ENCODE data around the gene NEIL3. TPM values are rescaled to one million over a fixed set of nuclear protein-coding genes. Genes with fewer than 3 reads are reported as not detected.

NEIL3 gene
- total and polyA plus RNA-seq, 10 of the 15 experiments (the other 5 are each of a cell fraction or from before 2014, with no cell fraction given), result 3.0 to 13.8 (median 8.9) TPM

DNA sequence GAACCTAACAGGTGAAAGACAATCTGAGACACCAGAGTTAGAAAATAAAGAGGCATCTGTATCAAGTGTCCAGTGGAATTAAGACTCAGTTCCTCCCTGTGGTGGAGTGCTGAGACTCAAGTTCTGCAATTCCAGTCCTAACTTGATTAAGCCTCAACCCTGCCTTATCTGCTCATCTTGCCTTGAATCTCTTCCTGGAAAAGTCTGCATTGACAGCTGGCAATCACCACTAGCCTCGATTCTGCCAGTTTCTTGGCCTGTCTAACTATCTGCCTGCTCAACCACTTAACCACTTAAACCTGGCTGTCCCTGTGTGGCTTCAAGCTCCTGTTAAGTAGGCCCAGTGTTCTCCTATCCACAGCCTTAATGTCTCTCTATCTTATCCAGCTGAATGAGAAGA lies 22.4 kb upstream of the NEIL3 start:
- ATAC-seq, result no peak
- Histone ChIP-seq H3K79me2 (ENCODE audit: control insufficient read depth, insufficient read depth, low read length) (no peaks in the 10 kb centered on the region), H3K36me3 (ENCODE audit: control insufficient read depth in 2 of 2, insufficient read depth in 2 of 2, low read length in 1 of 2) (no peaks in the 10 kb centered on the region), H3K27me3 (replicated peaks in 1 of 2; ENCODE audit: control insufficient read depth in 2 of 2, insufficient read depth in 2 of 2, low read length in 1 of 2) (no peaks in the 10 kb centered on the region), H3K9me3 (replicated peaks; ENCODE audit: control insufficient read depth, insufficient read depth, low read length) (no peaks in the 10 kb centered on the region), H3K4me3 (no peak overlapping the region), H3K9ac (ENCODE audit: control insufficient read depth, insufficient read depth, low read length) (no peak overlapping the region), H2AFZ (ENCODE audit: control insufficient read depth, low read depth, low read length) (no peak overlapping the region), H3K4me2 (ENCODE audit: control insufficient read depth, insufficient read depth) (no peak overlapping the region), H3K4me1 (ENCODE audit: control insufficient read depth, insufficient read depth, low read length) (no peaks in the 10 kb centered on the region), H3K27ac (ENCODE audit: control insufficient read depth, insufficient read depth) (no peak overlapping the region), H4K20me1 (ENCODE audit: control insufficient read depth, insufficient read depth) (no peaks in the 10 kb centered on the region)
- BruUV-seq (replicated peaks), result no TSS peak
- WGBS (ENCODE audit: insufficient coverage, insufficient replicate concordance, low lambda C conversion rate, missing lambda C conversion rate), result 0% methylated on average over 1 of the region's 1 CpG
- FAIRE-seq, result no peak
- ChIA-PET POLR2A (no interaction called here), SMC1A (ENCODE audit: uncharacterized antibody, unreplicated experiment) (no interaction called here), CTCF (interaction anchor here (2.8 kb wide), 1 partner anchor 10 kb away, joined by 7 read pairs; no protein-coding TSS in a partner anchor), RAD21 (ENCODE audit: unreplicated experiment) (no interaction called here)
- TF ChIP-seq SPI1 (IDR thresholded peaks at IDR 0.05; ENCODE audit: borderline replicate concordance, insufficient read depth, low read depth, low read length) (no peak), MTA2 (IDR thresholded peaks at IDR 0.05; ENCODE audit: low read depth) (no peak), IRF4 (IDR thresholded peaks at IDR 0.05; ENCODE audit: low read depth, low read length) (no peak), WRNIP1 (IDR thresholded peaks at IDR 0.05; ENCODE audit: borderline replicate concordance, low read depth, low read length) (no peak), TARDBP (IDR thresholded peaks at IDR 0.05; ENCODE audit: borderline replicate concordance) (no peak), CBX3 (IDR thresholded peaks at IDR 0.05; ENCODE audit: borderline replicate concordance, low read depth) (no peak), LARP7 (IDR thresholded peaks at IDR 0.05) (no peak), HDAC2 (IDR thresholded peaks at IDR 0.05) (no peak), ESRRA (IDR thresholded peaks at IDR 0.05; ENCODE audit: low read length) (no peak), CREM (IDR thresholded peaks at IDR 0.05; ENCODE audit: low read depth) (no peak), JUNB (IDR thresholded peaks at IDR 0.05) (no peak), RELA (IDR thresholded peaks at IDR 0.05; ENCODE audit: borderline replicate concordance, partially characterized antibody) (no peak), NFYB (IDR thresholded peaks at IDR 0.05; ENCODE audit: insufficient read depth, low read depth, low read length) (no peak)
- TF ChIP-seq, protein P1, sequence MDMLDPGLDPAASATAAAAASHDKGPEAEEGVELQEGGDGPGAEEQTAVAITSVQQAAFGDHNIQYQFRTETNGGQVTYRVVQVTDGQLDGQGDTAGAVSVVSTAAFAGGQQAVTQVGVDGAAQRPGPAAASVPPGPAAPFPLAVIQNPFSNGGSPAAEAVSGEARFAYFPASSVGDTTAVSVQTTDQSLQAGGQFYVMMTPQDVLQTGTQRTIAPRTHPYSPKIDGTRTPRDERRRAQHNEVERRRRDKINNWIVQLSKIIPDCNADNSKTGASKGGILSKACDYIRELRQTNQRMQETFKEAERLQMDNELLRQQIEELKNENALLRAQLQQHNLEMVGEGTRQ (IDR thresholded peaks at IDR 0.05; ENCODE audit: borderline replicate concordance, low read depth, low read length), result no peak
- TF ChIP-seq, protein P2, sequence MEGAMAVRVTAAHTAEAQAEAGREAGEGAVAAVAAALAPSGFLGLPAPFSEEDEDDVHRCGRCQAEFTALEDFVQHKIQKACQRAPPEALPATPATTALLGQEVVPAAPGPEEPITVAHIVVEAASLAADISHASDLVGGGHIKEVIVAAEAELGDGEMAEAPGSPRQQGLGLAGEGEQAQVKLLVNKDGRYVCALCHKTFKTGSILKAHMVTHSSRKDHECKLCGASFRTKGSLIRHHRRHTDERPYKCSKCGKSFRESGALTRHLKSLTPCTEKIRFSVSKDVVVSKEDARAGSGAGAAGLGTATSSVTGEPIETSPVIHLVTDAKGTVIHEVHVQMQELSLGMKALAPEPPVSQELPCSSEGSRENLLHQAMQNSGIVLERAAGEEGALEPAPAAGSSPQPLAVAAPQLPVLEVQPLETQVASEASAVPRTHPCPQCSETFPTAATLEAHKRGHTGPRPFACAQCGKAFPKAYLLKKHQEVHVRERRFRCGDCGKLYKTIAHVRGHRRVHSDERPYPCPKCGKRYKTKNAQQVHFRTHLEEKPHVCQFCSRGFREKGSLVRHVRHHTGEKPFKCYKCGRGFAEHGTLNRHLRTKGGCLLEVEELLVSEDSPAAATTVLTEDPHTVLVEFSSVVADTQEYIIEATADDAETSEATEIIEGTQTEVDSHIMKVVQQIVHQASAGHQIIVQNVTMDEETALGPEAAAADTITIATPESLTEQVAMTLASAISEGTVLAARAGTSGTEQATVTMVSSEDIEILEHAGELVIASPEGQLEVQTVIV (IDR thresholded peaks at IDR 0.05; ENCODE audit: borderline replicate concordance, partially characterized antibody), result no peak
- TF ChIP-seq, protein P3, sequence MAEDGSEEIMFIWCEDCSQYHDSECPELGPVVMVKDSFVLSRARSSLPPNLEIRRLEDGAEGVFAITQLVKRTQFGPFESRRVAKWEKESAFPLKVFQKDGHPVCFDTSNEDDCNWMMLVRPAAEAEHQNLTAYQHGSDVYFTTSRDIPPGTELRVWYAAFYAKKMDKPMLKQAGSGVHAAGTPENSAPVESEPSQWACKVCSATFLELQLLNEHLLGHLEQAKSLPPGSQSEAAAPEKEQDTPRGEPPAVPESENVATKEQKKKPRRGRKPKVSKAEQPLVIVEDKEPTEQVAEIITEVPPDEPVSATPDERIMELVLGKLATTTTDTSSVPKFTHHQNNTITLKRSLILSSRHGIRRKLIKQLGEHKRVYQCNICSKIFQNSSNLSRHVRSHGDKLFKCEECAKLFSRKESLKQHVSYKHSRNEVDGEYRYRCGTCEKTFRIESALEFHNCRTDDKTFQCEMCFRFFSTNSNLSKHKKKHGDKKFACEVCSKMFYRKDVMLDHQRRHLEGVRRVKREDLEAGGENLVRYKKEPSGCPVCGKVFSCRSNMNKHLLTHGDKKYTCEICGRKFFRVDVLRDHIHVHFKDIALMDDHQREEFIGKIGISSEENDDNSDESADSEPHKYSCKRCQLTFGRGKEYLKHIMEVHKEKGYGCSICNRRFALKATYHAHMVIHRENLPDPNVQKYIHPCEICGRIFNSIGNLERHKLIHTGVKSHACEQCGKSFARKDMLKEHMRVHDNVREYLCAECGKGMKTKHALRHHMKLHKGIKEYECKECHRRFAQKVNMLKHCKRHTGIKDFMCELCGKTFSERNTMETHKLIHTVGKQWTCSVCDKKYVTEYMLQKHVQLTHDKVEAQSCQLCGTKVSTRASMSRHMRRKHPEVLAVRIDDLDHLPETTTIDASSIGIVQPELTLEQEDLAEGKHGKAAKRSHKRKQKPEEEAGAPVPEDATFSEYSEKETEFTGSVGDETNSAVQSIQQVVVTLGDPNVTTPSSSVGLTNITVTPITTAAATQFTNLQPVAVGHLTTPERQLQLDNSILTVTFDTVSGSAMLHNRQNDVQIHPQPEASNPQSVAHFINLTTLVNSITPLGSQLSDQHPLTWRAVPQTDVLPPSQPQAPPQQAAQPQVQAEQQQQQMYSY (CRISPR knock-in tag; IDR thresholded peaks at IDR 0.05), result no peak
- TF ChIP-seq, protein P4, sequence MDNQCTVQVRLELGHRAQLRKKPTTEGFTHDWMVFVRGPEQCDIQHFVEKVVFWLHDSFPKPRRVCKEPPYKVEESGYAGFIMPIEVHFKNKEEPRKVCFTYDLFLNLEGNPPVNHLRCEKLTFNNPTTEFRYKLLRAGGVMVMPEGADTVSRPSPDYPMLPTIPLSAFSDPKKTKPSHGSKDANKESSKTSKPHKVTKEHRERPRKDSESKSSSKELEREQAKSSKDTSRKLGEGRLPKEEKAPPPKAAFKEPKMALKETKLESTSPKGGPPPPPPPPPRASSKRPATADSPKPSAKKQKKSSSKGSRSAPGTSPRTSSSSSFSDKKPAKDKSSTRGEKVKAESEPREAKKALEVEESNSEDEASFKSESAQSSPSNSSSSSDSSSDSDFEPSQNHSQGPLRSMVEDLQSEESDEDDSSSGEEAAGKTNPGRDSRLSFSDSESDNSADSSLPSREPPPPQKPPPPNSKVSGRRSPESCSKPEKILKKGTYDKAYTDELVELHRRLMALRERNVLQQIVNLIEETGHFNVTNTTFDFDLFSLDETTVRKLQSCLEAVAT (IDR thresholded peaks at IDR 0.05), result no peak
- in situ Hi-C loops (cut with MboI), result no loop called here
- intact Hi-C loops (cut with micrococcal nuclease; ENCODE audit: unreplicated experiment), result no loop called here
- DNase-seq (ENCODE audit: low read depth, low spot score), result no peak
